ENCODE measurements around the gene KIRREL3.

The KIRREL3 gene
- total RNA-seq: 0 reads per million in 2 donors

DNA sequence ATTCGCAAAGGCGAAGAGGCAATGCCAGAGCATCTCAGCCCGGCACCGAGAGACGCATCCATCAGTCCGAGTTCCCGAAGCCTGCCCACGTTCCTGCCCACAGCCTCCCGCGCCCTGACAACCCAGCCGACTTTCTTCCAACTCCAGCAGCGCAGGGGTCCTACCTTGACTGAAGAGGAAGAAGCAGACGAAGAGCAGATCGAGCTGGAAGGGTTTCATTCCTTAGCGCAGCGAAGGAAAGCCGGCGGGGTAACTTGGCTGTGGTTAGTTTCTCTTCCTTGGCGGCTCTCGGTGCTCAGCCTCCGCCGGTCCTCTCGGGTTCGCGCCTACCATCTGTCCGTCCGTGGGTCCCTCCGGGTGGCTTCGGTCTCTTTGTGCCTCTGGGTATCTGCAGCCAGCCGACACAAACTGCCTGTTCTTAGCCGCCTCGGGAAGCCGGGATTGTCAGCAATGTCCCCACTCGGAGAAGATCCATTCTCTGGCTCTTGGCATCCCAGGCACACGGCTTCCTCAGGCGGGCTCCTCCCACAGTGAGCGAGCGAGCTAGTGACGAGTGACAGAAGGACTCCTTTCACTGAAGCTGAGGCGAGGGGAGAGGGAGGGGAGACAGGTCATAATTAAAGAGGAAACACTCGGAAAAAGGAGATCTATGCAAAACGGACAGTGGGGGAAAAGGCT lies at the start of gene KIRREL3:
Gene KIRREL3, minus strand, starts transcription at position 480 of the 678 bp plus-strand sequence.
- DNase-seq: no peak

DNA sequence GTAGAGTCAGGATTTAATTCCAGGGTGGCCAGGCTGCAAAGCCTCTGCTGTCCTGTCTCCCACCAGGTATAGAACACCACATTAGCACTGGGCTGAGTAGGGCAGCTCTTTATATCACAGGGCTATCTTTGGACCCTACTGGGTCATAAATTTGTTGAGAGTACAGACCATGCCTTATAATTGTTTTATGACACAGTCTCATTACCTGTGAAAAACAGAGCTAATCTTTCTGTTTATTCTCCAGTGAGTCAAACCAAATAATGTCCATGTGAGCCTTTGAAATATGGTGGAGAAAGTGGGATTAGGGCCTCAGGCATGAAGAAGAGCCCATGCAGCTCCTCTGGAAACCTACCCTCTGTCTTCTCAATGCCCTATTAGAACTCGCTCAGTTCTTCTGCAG lies 49.6 kb upstream of the KIRREL3 start:
- DNase-seq: no peak

DNA sequence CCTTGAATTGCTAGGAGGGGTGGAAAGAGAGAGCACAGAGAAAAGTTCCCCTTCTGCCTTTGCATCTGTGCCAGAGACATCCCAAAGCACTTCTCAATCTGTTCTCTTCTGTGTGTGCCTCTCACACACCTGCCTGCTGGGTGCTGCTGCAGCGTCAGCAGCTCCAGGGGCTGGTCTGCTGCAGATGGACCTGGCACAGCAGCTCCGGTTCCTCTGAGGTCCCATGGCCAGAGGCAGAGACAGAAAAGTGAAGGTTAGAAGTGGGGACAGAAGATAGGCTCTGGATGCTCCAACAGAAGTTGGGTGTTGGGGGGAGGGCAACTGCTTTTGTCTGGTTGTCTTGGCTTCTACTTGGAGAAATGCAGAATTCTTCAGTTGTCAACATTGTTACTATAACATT lies 48.9 kb upstream of the KIRREL3 start:
- no peak for DNase-seq

DNA sequence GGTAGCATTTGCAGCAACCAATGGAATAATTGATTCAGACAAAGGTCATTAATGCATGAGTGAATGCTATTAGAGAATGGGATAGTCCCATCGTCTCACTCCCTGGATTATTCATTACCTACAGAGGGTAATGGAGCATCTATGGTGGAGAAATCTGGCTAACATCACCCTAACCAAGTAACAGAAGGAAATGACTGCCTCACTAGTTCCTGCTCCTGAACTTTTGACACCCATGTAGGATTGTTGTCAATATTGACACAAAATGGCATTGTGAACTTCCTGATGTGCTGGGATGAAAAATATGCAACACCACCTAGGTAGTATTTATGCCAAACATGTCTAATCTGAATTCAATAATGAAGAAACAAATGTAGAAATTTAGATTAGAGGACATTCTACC lies 44.0 kb upstream of the KIRREL3 start:
- no peak for DNase-seq

DNA sequence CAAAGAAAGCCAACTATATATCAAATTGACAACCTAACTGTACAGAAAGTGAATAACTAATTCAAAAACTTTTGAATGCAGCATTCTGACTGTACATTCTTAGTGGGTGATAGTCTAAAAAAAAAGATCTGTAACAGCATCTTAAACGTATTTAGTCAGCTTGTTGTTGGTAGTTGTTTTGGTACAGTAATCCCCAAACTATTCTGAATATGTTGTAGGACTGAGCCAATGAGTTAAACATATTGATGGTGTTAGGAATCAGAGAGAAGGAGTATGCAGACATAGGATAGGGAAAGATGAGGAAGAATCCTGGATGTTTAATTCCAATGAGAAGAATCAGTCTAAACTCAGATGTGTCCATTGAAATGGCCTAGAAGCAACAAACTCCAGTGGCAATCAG lies 41.9 kb upstream of the KIRREL3 start:
- DNase-seq: no peak

DNA sequence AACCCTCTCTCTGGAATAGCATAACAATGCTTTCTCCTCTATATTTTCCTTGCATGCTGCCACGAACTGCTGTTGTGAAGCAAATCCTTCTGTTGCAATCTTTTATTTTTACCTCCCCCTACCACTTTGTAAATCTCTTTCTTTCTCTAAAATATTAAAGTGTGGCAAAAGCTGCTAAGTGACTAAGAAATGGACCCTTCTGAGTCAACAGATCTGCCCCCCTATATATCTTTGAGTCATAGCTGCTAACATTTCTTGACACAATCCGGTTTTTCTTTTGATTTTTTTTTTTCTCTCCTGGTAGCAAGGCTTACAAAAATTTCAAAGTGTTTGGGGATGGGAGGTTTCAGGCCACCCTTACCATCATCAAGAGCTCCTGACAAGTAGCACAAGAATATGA lies 39.0 kb upstream of the KIRREL3 start:
- DNase-seq: no peak

DNA sequence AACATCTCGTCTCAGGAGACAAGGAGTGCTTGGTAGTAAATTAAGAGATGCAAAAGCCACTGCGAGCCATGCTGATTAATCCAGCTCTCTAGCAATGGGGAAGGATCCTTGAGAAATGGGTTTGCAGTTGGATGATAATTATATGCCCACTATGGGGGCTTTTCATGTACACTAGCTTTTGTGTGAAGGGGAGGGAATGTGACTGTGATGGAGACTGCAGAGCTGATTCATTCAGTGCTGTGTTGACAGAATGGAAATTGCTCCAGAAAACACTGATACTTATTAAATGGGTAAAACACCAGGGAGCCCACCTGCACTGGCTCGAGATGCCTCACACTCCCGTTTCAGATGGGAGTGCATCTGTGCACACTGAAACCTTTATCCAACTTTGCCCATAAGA lies 37.0 kb upstream of the KIRREL3 start:
- DNase-seq: no peak

DNA sequence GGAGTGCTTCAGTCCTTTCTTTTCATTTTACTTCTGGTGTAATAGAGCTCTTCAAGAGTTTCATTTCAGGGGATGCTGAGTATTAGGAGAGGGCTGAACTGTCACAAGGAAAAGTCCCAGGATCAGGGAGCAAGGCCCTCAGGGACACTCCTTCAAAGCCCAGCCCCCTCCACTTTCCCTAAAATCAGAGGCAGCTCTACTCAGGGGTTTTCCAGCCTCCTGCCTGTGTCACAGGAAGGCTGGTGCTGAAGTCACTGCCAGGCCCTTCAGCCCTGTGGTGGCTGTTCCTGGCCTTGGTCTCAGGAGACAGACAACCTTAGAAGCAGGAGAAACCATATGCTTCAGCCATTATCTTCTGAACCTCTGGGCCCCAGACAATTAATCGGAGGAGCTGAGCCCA lies 36.4 kb upstream of the KIRREL3 start:
- DNase-seq: no peak

DNA sequence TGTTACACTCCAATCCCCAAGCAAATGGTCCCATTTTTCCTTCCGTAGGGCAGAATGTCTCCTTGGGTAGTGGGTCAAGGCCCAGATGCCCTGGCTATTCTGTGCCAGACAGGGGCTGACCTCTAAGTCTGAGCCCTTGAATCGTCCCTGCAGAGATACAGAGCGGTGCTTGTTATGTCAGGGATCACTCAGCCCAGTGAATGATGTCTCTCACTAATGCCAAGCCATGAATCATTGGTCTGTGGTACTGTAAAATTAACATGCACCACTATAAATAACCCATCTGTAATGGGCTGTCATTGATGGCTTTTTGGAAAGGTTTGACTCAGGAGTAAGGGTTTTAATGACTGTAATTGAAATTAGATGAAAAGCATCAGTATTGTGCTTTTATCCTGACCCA lies 35.3 kb upstream of the KIRREL3 start:
- DNase-seq: no peak

DNA sequence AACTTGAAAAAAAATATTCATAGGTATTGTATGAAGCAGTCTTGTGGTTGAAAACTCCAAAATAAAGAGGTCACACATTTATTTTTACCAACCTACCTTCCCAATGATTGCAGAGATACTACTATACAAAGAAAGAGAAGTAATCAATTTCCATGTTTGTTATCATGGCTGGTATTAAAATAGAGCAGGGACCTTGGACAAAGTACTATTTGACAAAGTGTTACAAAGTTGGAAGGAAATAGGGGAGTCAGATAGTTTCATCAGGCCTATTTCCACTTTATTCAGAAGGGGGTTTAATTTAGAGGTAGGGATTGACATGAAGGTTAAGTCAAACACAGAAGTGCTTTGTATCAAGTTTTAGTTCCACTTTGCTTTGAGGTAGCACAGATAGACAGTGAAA lies 34.4 kb upstream of the KIRREL3 start:
- no peak for DNase-seq

DNA sequence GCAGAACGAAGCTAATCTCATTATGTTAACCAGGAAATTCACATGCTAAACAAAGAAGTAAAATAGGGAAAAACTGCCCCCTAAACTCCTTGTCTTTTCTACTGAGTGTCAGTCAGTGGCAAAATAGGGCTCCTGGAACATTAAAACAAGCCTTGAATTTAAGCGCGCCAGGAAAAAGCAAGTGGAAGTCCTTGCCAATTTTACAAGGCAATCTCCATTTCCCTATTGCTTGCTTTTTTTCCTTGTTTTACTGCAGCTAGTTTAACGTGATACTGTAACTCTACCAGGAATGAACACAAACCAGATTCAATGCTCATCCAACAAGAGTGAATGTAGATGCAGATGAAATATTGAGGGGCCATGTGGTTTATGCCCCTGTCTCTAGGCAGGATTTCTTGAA lies 28.1 kb upstream of the KIRREL3 start:
- DNase-seq: no peak

DNA sequence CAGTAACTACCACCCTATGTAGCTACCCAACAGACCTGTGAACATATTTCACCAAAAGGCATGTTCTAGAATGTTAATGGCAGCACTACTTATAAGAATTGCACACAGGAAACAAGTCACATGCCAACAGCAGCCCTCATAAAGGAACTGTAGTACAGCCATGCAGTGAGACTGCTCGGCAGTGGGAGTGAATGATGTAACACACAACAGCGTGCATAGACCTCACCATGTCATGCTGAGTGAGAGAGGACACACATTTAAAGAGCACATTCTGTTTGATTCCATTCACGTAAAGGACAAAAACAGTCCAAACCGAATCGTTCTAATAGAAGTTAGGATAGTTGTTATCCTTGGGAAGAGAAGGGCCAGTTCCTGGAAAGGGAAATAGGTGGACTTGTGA lies 27.2 kb upstream of the KIRREL3 start:
- no peak for DNase-seq

DNA sequence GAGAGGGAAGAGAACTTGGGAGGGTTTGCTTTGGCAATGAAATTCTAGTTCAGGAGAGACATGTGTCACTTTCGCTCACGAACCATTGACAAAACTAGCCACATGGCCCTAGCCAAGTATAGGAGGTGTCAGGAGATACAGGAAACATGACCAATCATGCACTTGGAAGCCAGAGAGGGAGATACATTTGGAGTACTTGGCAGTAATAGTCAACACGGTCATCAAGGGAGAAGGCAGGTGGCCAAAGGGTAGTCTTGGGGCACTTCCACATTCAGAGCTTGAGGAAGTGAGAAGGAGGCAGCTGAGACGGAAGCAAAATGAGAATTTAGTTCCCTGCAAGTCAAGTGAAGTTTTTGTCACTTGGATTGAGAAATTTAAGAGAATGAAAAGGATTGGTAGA lies 26.4 kb upstream of the KIRREL3 start:
- DNase-seq: no peak

DNA sequence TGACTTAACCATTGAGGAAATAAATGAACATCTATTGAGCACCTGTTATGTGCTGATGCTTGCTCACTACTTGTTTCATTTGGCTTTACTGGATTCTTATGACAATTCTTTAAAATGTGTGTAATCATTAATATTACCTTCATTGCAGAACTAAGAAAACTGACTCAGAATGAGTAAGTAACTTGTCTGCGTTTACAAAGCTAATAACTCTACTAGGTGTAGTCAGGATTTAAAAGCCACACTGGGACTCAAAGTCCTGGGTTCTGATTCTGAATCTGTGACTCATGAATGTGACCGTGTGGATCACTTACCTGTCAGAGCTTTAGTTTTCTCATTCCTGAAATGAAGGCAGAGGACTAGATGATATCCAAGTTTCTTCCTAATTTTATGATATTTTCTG lies 23.4 kb upstream of the KIRREL3 start:
- no peak for DNase-seq

DNA sequence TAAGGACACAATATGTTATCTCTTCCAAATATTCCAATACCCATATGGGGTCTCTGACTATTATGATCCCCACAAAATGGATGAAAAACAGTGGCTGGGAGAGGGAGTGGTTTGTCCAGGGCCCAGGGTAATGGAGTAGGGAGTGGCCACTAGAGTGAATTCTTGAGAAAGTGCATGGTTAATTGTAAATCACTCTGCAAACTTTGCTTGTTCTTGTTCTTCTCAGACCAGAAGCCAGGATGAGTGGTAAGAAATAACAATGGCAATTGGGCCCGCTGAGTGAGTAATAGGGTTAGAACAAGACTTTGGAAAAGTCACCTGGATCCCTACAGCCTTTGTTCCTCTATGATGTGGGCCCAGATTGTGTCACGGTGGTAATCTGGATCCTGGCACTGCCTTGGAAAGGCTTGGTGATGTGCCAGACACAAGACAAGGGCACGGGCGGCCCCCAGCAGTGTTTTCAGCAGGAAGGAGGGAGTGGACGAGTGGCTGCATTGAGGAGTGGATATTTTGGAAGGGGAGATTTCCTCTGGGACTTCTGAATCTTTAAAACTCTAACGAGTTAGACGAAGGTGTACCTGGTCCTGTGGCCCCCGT lies 18.2 kb upstream of the KIRREL3 start:
- DNase-seq: no peak

DNA sequence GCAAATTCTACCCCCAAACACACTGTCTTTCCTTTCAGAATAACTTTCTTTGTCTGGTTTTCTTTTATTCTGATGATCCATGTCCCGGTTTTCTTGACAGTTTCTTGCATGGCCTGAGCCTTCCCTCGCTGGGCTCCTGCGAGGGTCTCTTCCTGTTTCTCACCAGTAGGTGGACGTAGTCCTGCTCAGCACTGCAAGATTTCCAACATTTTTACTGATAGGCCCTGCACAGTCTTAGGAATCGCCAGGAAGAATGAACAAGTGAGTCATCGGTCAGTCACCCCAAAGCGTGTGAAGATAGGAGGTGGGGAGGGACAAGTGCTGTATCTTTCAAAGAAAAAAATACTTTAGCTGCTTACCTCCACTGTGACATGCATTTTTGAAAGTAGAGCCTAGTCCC lies 16.9 kb upstream of the KIRREL3 start:
- DNase-seq: no peak

DNA sequence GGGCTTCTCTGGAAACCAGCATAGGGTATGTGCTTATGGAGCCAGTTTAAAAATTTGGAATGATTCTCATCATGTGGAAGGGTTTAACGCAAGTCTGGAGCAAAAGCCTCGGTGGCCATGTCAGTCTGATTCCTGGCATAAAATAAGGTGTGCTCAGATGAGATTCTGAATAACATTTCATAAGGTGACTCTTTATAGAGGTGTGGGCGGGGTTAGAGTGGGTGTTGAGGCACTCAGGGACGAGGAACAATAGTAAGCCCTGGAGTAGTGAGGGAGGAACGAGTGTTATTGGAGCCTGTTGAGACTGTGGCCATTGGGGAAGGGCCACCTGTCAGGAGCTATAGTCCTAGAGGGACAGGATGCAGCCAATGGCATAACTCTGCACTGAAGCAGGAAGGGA lies 13.0 kb upstream of the KIRREL3 start:
- no peak for DNase-seq

DNA sequence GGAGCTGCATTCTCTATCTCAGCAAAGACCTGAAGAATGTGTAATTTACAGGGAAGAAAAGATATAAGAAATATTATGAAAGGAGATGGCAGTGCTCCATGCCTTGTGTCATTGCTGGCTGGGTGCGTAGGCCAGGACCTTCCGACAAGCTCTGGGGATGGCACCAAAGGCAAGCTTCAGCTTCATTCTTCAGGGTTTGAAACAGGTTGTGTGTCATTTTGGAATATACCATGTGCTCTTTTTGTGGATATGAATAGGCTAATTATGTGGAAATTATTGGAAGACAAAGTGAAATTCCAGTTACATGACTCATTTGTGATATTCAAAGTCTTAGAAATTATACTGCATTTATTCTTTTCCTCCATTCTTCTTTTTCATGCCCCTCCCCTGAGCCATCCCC lies 5.7 kb upstream of the KIRREL3 start:
- DNase-seq: no peak

DNA sequence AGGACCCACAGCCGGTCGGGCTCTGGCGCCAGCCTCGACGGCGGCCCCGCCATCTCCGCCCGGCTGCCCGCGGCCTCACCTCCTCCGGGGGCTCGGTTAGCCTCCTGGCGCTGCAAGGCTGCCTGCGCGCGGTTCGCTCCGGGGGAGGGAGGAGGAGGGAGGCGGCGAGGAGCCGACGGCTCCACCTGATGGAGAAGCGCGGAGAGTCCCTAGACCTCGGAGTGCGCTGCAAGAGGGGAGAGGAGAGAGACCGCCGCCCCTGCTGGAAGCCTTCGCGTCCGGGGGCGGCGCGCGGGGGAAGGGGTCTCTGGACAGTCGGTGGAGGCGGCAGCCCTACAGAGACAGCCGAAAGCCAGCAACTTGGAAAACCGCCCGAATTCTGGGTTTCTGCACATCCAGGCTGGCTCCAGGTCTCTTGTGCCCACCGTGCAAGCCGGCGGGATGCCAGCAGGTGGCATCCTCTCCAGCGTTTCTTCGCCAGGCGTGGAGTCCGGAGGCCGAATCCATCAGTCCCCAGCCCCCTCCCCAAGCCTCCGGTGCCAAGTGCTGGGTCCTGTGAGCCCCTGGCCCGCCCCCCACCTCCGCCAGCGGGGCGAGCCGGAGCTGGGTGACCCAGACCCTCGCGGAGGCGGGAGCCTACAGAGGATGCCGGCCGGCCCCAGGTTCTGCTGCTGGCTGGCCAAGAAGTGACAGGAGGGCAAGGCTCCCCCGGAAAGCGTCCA lies 2.9 kb upstream of the KIRREL3 start:
- DNase-seq: peak in 1 of 5 experiments; percentile 25

DNA sequence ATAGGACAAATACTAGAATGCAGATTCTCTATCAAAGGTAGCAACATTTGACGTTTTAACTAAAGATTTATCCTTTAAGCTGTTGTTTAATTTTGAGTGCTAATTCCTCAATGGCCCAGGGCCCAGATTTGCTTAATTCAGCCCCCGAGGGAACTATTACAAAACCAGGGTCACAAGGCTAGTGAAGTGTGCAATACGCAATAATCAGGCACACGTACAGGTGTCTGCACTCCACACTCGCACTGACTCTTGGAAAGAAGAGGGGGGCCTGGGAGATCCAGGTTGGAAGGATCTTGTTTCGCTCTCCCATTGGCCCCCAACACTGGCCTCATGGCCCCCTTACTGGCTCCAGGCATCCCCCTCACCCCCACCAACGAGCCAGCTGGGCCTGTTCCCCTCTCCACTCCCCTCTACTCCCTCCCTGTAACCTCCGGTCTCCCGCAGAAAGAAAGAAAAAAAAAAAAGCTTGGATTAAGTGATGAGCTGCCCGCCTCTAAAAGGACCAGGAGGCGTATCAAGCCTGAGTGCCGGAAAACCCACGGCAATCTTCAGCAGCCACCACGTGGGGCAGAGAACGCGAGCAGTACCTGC lies 2.2 kb upstream of the KIRREL3 start:
- no peak for DNase-seq

DNA sequence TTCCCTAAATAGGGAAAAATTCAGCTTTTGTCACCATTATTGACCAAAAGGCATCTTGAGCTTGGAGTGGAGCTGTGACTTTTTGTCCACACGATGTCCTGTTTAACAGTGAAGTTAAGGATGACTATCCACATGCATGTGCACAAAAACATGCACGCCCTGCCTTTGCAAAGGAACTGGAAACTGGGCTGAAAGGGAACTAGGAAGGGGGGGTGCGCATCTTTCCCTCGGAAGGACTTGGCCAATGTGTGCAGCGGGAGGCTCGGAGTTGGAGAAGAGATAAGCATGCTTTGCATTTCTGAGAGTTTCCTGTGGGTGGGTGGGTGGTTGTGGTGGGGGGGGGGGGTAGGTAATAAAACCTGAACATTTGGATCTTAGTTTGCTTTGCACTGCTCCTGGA lies 411 bp upstream of the KIRREL3 start:
- no peak for DNase-seq

DNA sequence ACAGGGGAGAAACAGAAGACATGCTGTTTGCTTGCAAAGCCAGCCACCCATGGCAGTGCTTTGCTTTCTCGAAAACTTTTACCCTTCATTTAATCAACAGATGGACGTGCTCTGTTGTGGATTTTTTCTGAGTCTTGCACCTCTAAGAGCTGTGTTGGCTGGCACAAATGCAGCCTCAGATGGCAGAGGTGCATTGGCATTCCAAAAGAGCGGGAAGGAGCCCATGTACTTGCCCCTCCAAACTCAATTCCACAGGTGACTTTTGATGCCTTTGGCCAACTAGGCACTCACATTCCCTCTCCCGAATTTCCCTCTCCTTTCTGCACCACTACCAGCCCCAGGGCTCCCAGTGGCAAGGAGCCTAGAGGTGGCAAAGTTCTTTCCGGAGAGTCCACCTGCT lies 1.2 kb downstream of the KIRREL3 start:
- no peak for DNase-seq

DNA sequence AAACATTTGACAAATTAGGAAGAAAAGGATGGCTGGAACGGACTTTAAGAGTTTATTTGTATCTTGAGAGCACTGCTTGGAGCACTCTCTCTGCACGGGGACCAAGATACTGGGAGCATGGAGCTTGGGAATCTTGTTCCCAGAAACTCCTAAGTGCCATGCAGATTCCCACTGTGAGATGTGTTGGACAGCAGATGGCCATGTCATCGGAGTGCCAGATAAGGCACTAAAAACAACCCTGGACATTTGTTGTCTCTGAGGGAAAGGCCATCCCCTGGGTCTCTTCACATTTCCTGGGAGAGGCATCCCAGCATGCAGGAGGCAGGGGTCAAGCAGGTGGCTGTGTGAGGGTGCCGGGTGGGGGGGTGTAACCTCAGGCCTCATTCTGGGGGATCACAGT lies 2.9 kb downstream of the KIRREL3 start:
- DNase-seq: no peak

DNA sequence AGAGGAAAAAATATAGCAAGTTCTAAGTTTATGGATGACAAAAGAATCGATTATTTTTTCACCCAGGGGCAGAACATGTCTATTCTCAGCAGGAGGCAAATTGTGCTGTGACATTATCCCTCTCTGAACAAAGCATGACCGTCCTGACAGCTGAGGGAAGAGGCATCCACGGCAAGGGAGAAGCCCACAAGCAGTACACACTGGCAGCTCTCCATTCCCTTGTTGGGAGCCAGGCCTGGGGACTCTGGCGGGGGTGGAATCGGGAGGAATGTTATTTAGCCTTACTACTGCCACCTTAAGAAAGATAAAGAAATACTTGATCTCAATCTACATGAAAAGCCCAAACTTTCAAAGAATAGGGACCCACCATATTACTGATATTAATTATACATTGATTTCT lies 3.4 kb downstream of the KIRREL3 start:
- DNase-seq: no peak

Measured in T-helper 2 cell (primary cell).